HUES64 (cell line): ENCODE measurements around the gene DLGAP1.

Experiments used
- H3K27ac ChIP-seq: 2 replicates; pipeline ENCODE4 v1.7.0; 2013; ENCODE audit warnings: low read depth, low read length, inconsistent platforms
- H3K27me3 ChIP-seq: 2 replicates; pipeline ENCODE4 v1.6.1; 2013; ENCODE audit warnings: mild to moderate bottlenecking, low read length; ENCODE audit not compliant: insufficient read depth
- H3K36me3 ChIP-seq: 2 replicates; pipeline ENCODE4 v1.6.1; 2013; ENCODE audit warnings: mild to moderate bottlenecking, low read length; ENCODE audit not compliant: insufficient read depth
- H3K4me1 ChIP-seq: 2 replicates; pipeline ENCODE4 v1.6.1; 2013; ENCODE audit warnings: mild to moderate bottlenecking, low read length, moderate library complexity; ENCODE audit not compliant: insufficient read depth
- H3K4me3 ChIP-seq: 2 replicates; pipeline ENCODE4 v1.5.1; 2013; ENCODE audit warnings: mild to moderate bottlenecking, low read length, moderate library complexity
- H3K9ac ChIP-seq: 2 replicates; pipeline ENCODE4 v1.6.1; 2013; ENCODE audit warnings: mild to moderate bottlenecking, low read depth, low read length
- H3K9me3 ChIP-seq: 2 replicates; pipeline ENCODE4 v1.6.1; 2013; ENCODE audit warnings: low read depth, low read length; ENCODE audit not compliant: insufficient read depth
- WGBS: fragments of 150-250, 120-280 bp; methylation state at CpG from one replicate; pipeline ENCODE4 v1.1.7; 2013; ENCODE audit warnings: missing lambda C conversion rate; 5-methylcytosine and 5-hydroxymethylcytosine counted together

DLGAP1 gene

DNA sequence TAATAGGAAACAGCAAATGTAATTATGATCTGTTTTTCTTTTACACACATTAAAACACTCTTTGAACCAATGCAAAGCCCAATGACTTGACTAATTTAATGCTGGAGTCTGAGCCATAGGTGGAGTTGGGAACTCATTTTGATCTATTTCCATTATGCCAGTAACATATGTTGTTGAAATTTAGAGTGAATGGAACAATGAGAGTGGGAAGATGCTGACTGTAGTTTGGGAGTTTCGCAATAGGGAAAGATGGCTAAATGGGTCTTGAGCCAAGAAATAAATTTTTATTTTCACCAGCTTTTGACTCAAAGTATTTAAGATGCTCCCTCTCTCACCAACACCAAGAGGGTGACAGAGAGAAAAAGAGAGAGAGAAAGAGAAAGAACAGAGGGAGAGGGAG lies 246.7 kb downstream of the DLGAP1 start:
- Histone ChIP-seq H3K9ac (no peak overlapping the region), H3K27me3 (no peaks in the 10 kb centered on the region), H3K9me3 (no peaks in the 10 kb centered on the region), H3K27ac (no peak overlapping the region), H3K4me3 (no peak overlapping the region), H3K4me1 (peaks cover 28% of the 10 kb centered on the region), H3K36me3 (no peaks in the 10 kb centered on the region)
- 100% methylated on average over 1 of the region's 1 CpG for WGBS

DNA sequence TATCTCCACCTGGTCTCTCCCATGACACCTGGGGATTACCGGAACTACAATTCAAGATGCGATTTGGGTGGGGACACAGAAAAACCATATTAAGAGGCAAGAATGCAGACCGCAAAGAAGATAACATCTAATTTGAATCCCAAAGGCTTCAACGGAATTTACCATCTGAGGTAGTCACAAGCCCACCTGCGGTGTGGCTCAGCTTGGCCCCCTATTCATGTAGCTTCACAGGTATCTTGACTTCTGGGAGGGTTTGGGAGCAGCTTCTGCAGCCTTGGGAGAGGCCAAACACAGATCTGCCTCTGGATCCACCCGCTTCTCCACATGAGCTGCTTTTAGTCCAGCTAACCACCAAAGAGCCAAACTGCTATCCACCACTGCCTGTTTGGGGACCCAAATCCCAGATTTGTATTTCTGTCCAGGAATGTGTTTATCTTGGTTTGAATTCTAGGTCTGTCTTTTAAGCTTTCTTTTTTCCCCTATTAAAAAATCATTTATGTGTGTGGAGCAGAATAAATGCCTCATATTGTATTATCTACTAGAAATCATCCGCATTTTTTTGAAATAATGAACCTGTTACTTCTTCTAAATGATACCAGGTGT lies 247.6 kb downstream of the DLGAP1 start:
- Histone ChIP-seq H3K27me3 (no peaks in the 10 kb centered on the region), H3K9ac (no peak overlapping the region), H3K9me3 (no peaks in the 10 kb centered on the region), H3K4me1 (peaks cover 30% of the 10 kb centered on the region), H3K36me3 (no peaks in the 10 kb centered on the region), H3K4me3 (no peak overlapping the region), H3K27ac (no peak overlapping the region; the same call in 1 of the 2 replicates)
- WGBS: 75% methylated on average over 7 of the region's 7 CpGs

DNA sequence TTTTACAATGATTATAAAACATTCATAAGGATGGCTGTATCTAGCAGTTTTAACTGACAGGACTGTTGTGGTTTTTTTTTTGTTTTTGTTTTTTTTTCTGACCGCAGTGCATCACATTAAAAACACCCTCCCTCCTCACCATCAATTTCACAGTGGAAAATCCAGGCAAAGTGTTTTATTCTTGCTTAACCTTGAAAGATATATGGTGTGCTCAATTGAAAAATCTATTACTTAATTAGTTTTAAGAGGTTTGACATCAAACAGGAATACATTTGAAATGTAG lies 250.7 kb downstream of the DLGAP1 start:
- H3K36me3 ChIP-seq: no peaks in the 10 kb centered on the region
- H3K9me3 ChIP-seq: no peaks in the 10 kb centered on the region
- H3K4me3 ChIP-seq: no peak overlapping the region
- peaks cover 30% of the 10 kb centered on the region for H3K4me1 ChIP-seq
- no peak overlapping the region for H3K9ac ChIP-seq
- no peak overlapping the region for H3K27ac ChIP-seq
- H3K27me3 ChIP-seq: no peaks in the 10 kb centered on the region
- WGBS: no CpG with 5 or more reads among the region's 1 CpG

DNA sequence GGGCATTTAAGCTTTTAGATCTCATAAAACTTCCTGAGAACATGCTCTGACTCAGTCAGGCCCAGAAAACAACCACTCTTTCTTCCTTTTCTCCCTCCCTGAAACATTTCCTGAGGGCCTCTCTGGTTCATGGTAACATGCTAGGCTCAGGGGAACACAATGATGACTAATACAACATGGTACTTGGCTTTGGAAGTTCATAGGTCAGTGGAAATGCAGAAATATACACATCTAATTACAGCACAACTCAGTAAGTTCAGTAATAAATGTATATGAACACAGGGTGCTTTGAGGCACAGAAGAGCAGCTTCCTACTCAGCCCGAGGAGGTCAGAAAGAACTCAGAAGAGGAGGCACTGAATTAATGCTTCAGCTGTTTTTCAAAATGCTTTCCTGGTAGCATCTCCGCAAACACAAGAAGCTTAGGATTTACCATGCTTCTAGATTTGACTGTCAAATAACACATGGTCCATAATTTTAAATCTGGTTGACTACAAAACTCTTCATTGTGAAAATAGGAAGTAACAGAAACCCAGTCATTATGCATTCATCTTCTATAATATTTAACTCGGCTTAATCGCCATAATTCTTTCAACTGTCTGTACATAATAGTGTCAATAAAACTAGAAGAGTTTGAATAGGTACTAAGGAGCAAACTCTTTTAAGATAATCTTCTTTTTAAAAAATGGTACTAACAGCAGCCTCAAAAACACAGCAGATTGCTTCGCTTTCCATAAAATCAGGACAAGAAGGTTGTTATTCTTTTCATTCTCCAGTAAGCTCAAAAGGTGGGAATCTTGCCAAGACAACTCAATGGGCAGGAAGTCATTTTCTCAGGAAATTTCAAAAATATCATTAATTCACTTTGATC lies 251.3 kb downstream of the DLGAP1 start:
- 92% methylated on average over 3 of the region's 5 CpGs for WGBS

DNA sequence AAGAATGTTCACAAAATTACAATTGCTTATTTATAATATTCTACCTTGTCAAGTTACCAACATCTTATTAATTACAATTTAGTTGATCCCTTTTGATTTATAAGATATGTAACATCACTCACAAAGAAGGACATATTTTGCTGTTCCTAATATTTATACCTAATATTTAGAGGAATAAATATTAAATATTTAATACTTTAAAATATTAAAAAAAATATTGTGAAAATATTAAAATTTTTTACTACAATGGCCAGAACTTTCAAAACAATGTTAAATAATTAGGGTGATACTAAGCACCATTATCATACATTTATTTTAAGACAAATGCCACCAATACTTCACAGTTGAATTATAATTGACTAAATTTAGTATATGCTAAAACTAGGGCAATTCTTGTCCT lies 254.7 kb downstream of the DLGAP1 start:
- no peak overlapping the region for H3K4me3 ChIP-seq
- H3K4me1 ChIP-seq: peaks cover 21% of the 10 kb centered on the region
- H3K27me3 ChIP-seq: no peaks in the 10 kb centered on the region
- no peak overlapping the region for H3K27ac ChIP-seq
- H3K9ac ChIP-seq: no peak overlapping the region
- H3K9me3 ChIP-seq: no peaks in the 10 kb centered on the region
- no peaks in the 10 kb centered on the region for H3K36me3 ChIP-seq

More for the DNA sequence above, 251.3 kb downstream of the DLGAP1 start:
- no peaks in the 10 kb centered on the region for H3K27me3 ChIP-seq
- H3K4me3 ChIP-seq: no peak overlapping the region
- H3K9me3 ChIP-seq: no peaks in the 10 kb centered on the region
- no peak overlapping the region for H3K9ac ChIP-seq
- no peaks in the 10 kb centered on the region for H3K36me3 ChIP-seq
- H3K27ac ChIP-seq: 0 out of 2 replicates have a peak overlapping the region, but pooled peaks have one; percentile 20
- H3K4me1 ChIP-seq: peaks cover 30% of the 10 kb centered on the region

DNA sequence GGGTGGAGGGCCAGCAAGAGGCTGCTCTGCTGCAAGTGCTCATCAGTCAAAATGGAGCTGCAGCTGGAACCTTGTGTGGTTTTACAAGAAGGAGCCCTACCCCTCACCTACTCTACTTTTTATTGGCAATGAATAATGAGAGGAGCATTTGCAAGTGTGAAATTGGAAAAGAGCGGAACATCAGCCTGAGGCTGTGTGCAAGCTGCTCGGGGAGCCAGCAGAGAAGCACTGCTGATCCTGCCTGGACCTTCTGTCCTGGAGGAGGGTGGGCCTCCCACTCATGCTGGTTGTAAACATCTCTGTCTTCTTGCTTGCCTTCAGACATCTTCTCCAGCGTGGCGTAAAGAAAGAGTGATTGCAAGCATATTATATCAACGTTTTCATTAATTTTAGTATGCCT lies 256.2 kb downstream of the DLGAP1 start:
- Histone ChIP-seq H3K4me1 (peaks cover 15% of the 10 kb centered on the region), H3K27me3 (no peaks in the 10 kb centered on the region), H3K27ac (no peak overlapping the region), H3K4me3 (no peak overlapping the region), H3K9ac (no peak overlapping the region), H3K36me3 (no peaks in the 10 kb centered on the region), H3K9me3 (no peaks in the 10 kb centered on the region)
- 93% methylated on average over 5 of the region's 5 CpGs for whole genome bisulfite sequencing

DNA sequence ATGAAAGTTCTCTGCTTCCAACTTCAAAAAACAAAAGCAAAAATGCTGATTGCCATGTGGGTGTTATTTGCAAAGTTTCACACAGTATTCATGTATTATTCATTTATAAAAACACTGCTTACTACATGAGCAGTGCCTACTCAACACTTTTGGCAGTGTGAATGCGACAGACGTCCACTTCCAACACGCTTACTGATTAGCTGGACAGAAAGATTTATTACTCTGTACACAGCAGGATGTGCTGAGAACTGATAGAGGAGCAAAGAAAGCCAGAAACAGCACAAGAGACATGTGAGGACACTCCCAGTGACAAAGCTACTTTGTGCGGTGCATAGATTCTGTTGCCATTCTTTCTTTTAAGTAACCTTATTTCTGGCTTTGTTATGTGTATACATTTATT lies 258.8 kb downstream of the DLGAP1 start:
- Histone ChIP-seq H3K4me3 (no peak overlapping the region), H3K4me1 (peaks cover 7% of the 10 kb centered on the region), H3K9me3 (no peaks in the 10 kb centered on the region), H3K36me3 (no peaks in the 10 kb centered on the region), H3K9ac (no peak overlapping the region), H3K27ac (no peak overlapping the region; the same call in 1 of the 2 replicates), H3K27me3 (no peaks in the 10 kb centered on the region)
- WGBS: 92% methylated on average over 4 of the region's 4 CpGs

DNA sequence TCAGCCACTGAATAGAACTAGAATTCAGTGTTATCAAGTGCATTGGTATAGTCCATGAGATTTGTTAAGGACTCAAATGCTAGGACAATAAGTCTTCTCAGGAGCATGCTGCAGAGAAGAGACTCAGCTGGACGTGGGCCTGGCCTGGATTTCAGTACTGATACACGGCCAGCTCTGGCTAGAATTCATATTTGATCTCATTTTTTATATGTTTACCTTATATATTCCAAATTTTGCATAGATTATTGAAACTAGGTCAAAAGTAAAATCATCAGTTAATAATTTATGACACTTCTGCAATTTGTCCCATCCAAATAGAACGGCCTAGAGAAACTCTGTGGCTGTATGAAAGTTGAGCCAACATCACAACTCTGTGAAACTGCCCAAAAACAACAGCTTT lies 262.0 kb downstream of the DLGAP1 start:
- Histone ChIP-seq H3K4me1 (peaks cover 7% of the 10 kb centered on the region), H3K9me3 (no peaks in the 10 kb centered on the region), H3K27me3 (no peaks in the 10 kb centered on the region), H3K4me3 (no peak overlapping the region), H3K36me3 (no peaks in the 10 kb centered on the region), H3K9ac (no peak overlapping the region), H3K27ac (no peak overlapping the region)
- 82% methylated on average over 3 of the region's 3 CpGs for WGBS

DNA sequence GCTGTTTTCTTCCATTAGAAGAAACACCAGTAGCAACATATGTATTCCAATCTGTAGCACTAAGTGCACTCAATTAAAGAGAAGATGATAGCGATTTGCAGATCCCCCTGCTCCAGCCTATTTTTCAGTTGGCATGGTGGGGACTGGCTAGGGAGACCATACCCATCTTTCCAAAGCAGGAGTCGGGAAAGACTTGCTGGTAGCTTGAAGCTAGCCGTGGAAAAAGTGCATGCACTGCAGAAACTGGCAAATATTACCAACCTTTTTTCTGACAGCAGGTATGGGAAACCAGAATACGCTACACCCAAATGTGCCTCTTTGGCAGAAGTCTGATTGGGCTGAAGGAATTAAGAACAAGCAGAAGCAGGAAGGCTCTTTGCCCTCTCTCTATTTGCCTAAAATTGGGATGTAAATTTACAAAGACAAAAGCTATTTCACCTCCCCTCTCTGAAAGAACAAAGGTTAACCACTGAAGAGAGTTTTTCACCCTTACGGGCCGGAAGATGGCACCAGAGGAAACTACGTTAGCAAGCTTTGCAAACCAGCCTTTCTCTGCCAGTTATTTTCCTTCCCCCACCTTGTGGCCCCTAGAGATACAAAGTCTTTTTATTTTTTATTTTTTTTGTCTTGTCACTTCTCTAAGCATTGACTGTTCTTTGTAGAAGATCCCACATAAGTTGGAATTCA lies 273.1 kb downstream of the DLGAP1 start:
- Histone ChIP-seq H3K9ac (no peak overlapping the region; the same call in 1 of the 2 replicates), H3K36me3 (no peaks in the 10 kb centered on the region), H3K9me3 (peaks cover 14% of the 10 kb centered on the region; the same call in 1 of the 2 replicates), H3K4me3 (0 out of 2 replicates have a peak overlapping the region, but pooled peaks have one; percentile 21), H3K27ac (peak overlapping the region; percentile 62), H3K4me1 (peaks cover 47% of the 10 kb centered on the region), H3K27me3 (no peaks in the 10 kb centered on the region)
- WGBS: 46% methylated on average over 7 of the region's 7 CpGs

DNA sequence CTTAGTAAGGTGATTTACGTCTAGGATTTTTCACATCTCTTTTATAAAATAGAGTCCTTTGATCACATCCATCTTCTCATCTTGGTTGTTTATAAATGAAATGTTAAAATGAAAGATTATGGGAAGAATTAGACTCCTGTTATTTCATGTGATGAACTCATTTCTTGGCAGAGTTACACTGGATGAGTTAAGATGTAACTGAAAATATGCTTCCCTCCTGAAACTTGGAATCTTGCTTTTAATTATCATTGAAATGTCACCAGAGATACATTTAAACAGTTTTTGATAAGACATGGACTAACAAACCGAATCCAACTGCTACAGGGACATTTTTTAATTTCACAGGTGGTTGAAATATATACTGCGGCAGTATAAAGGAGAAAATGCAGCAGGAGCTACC lies 274.0 kb downstream of the DLGAP1 start:
- H3K4me1 ChIP-seq: peaks cover 47% of the 10 kb centered on the region
- no peaks in the 10 kb centered on the region for H3K36me3 ChIP-seq
- peaks cover 8% of the 10 kb centered on the region; the same call in 1 of the 2 replicates for H3K9me3 ChIP-seq
- H3K27me3 ChIP-seq: no peaks in the 10 kb centered on the region
- H3K4me3 ChIP-seq: no peak overlapping the region
- WGBS: 95% methylated on average over 2 of the region's 3 CpGs
- H3K27ac ChIP-seq: peak overlapping the region; percentile 62; the same call in 1 of the 2 replicates
- H3K9ac ChIP-seq: no peak overlapping the region
